Measurements from ENCODE around the gene TEX22.

The TEX22 gene

GRCh38 chr14:105422695-105423487, 24.6 kb downstream of the TEX22 start:
- DNase-seq: no peak

DNA sequence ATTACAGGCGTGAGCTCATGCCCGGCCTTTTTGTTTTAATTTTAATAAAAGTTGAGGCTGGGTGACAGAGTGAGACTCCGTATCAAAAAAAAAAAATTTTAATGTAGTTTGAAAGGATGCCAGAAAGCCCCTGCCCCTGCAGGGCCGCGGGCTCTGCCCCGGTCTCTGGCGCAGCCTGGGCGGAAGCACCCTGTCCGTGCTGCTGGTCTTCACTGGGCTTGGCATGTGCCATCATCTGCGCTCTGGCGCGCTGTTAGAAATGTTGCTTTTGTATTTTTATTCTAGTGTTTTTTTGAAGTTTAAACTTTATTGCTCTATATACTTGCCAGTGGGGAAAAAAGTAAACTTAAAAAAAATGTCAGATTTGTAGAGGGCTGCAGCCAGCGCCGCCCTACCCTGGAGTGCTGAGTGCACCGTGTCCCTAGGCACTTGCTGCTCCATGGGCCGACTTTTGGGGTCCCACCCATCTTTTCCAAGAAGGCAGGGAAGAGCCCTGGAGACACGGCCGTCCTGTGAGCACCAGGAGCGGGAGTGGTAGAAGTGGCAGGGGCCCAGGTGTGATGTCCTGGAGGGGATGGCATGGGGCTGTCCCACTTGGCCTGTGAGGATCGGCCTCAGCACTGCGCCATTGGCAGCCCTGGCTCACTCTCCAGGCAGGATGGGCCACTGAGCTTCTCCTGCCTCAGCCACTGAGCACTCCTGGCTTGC, 25.3 kb downstream of the TEX22 start:
- DNase-seq: no peak

DNA sequence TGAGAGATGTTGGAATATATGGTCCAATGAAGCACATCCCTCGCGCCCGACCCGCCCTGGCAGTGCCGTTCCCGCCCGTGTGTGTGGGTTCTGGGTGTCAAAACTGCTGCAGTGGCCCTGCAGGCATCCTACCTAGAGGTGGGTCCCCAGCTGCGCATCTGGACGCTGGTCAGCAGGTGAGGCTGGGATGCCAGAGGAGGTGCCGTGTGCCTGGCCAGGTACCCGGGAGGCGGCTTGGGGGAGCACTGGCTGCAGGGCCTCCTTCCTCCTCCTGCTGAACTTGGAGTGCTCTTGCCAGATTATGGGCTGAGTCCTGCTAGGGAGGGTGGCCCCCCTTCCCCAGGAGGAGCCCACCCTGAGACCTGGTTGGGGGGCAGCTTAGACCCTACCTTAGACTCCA, 26.5 kb downstream of the TEX22 start:
- no peak for DNase-seq

DNA sequence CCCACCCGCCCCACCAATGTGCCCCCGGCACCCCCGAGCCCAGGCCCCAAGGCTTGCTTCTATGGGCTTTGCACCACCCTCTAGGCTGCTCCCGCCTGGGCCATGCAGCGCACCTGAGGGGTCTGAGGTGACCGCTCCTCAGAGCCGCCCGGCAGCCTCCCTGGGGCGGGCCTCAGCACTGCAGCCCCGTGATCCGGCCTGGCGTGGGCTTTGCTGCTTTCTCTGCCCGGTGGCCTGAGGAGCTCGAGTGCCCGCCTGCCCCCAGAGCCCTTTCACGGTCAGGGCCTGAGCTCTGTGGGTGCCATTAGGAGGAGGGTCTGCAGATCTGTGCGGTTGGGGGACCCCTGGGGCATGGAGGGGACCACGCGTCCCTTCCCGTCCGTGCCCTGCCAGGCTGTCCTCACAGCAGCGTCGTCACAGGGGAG, 27.5 kb downstream of the TEX22 start:
- DNase-seq: no peak

DNA sequence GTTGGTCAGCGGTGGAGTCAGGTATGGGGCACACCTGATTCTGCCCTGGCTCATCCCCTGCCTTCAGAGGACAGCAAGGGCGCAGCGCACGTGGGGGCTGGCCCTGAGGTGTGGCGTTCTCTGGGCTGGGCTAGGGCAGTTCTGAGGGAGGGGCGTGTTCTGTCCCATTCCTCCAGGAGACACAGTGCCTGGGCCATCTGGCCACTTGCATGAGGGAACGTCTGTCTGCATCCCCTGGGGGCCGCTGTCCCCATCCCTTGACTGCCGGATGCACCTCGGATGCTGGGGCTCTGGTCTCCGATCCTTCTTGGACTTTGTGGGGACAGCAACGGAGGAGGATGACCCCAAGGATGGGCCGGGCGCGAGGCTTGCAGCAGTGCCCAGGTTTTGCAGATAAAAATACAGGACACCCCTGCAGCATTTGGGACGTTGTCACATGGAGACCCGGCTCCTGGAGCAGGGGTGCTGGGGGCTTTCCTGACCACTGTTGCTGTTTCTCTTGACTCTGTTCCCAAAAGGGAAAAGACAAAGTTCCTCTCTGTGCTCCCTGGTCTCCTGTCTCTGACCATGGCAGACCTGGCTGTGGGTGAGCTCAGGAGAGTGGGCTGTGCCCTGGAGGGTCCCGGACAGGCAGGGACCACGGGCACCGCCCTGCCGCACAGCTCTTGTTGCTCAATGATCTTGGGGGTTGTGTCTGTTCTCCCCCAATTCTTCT, 28.2 kb downstream of the TEX22 start:
- DNase-seq: no peak

DNA sequence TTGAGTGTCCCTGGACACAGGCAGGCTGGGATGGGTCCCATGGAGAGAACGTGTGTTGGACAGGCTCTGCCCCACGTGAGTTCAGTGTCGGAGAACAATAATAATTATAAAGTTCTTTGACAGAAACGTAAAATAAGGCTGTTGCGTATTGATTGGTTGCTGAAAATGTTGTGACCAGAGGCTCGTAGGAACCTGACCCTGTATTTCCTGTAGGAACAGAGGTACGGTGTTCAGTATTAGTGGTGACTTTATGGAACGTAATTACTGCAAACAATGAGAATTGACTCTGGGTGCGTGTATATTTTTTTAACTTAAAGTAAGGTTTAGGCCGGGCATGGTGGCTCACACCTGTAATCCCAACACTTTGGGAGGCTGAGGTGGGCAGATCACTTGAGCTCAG, 29.1 kb downstream of the TEX22 start:
- DNase-seq: no peak

DNA sequence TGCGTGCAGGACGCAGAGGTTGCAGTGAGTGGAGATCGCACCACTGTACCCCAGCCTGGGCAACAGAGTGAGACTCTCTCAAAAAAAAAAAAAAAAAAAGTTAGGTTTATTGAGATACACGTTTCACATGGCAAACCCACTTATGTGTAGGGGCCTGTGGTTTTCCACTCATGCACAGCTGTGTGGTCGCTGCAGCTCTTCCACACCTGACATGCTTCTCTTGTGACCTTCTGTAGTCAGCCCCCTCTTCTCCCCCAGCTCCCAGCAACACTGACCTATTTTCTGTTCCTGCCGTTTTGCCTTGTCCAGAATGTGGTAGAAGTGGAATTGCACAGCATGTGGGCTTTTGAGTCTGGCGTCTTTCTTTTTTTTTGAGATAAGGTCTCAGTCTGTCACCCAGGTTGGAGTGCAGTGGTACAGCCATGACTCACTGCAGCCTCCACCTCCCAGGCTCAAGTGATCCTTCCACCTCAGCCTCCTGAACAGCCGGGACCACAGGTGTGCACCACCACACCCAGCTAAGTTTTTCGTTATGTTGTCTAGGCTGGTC, 29.7 kb downstream of the TEX22 start:
- DNase-seq: no peak

GRCh38 chr14:105430042-105430441, 31.7 kb downstream of the TEX22 start:
- no peak for DNase-seq

GRCh38 chr14:105430565-105430964, 32.2 kb downstream of the TEX22 start:
- no peak for DNase-seq

- DNase-seq: no peak
These were observed 32.9 kb downstream of the TEX22 start for GRCh38 chr14:105431256-105431655.

GRCh38 chr14:105432657-105433056, 34.3 kb downstream of the TEX22 start:
- no peak for DNase-seq

DNA sequence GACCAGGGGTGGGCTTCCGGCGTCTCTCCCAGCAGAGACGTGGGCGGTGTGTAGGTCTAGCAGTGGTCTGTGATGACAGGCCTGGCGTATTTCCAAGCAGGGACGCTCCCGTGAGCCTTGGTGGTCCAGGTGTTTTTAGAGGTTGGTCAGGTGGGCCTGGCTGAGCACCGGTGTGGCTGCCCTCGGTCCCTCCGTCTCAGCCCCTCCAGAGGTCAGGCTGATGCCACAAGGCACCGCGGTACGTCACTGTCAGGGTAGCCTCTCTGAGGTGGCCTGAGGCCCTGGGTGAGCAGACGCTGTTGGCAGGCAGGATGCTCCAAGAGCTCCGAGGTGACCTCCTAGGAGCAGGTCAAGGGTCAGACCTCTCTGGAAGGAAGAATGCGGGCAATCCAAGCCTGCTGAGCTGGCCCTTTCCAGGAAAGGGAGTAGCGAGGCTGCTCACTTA, 34.8 kb downstream of the TEX22 start:
- DNase-seq: no peak

GRCh38 chr14:105436402-105436801, 38.1 kb downstream of the TEX22 start:
- DNase-seq: no peak

- DNase-seq: no peak
These were observed 38.8 kb downstream of the TEX22 start for GRCh38 chr14:105436891-105437722.

DNA sequence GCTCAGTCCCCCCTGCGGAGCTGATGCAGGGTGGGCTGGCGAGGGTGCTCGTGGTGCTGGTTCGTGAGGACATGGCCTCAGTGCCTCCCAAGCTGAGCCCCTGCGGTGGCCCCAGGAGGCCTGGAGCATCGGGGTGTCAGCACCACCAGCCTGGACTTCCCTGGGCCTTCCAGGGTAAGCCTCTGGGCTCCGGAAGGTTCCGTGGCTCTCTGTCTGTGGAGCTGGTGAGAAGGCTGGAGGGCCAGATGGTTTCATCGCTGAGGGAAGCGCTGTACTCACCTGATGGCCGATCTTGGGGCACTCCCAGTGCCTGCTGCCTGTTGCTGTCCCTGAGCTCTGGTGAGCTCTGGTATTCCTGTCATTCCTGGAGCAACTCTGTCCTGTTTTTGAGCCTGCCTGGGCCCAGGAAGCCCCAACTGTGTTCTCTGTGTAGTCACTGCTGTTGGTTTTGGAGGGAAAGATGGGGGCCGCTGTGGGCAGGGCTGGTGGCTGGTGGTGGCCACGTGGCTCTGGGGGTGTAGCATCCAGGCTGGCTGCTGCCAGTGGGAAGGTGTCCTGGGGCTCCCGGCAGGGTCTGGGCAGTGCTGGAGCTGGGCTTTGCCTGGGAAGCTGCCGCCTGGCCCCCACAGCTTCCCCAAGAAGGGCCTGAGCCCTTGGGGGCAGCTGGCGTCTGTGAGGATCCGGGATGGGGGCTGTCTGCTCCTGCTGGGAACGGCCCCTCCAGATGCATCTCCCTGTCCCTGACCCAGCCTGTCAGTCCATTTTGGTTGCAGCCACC, 39.6 kb downstream of the TEX22 start:
- no peak for DNase-seq

DNA sequence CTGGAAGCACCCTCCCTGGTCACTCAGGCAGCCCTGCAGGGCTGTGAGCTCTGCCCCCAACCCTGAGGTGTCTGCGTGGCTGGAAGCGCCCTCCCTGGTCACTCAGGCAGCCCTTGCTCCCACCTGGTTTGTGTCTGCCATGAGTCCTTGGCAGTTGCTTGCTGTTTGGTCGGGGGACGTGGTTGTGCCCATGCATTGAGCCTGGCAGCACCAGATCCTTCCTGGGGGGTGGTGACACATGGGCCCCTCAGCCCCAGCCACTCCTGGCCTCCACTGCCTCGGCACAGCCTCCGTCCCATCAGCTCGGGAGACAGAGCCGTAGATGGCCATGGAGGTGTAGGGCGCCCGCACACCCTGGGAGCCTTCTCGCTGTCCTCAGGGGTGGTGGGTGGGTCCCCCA, 40.8 kb downstream of the TEX22 start:
- DNase-seq: no peak

DNA sequence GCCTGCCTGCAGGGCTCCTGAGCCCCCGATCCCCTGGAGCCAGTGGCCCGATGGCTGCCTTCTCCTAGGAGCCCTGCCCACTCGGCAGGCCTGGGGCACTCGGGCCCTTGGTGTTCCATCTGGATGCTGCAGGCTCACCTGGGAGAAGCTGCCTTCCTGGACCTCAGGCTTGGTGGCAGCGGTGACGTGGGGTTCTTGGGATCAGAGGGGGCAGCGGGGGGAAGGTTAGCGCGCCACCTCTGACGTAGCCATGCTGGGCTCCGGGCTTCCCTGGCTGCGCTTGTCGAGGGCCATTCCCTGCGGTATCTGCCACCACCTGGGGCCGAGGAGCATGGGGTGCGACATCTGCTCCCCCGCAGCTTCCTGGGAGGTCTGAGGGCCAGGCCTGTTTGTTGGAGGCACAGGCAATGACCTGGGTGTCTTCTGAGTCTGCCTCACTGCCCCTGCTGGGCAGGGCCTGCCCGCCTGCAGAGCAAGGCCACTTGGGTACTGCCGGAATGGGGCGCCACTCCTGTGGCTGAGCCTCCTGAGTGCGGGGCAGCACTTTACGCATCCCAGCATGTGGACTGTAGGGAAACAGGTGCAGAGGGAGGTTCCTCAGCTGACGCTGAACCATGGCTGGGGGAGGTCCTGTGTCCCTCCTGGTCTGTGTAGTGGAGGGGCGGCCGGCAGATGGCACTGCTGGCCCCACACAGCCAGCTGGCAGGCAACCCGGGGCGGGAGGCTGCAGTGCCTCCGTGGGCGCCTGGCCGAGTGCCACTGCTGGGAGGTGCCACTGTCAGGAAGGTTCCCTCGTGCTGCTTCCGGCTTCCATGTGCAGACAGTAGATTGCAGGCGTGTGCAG, 41.6 kb downstream of the TEX22 start:
- no peak for DNase-seq

DNA sequence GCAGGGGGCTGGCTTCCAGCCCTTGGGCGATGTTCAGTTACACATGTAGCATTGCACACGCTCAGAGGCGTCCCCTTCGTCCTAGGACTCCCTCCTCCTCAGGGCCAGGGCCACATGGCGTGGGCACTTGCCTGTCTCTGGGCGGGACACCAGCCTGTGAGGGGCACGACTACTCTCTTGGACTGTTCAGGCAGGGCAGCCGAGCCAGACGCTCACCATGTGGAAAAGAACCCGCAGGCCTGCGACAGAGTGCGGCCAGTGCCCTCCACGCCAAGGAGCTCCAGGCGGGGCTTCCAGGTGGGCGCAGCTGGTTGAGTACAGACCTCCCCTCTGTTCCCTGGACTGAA, 42.2 kb downstream of the TEX22 start:
- no peak for DNase-seq

- DNase-seq: no peak
These were observed 42.7 kb downstream of the TEX22 start for GRCh38 chr14:105440992-105441391.

- no peak for DNase-seq
These were observed 43.8 kb downstream of the TEX22 start for GRCh38 chr14:105442125-105442524.

DNA sequence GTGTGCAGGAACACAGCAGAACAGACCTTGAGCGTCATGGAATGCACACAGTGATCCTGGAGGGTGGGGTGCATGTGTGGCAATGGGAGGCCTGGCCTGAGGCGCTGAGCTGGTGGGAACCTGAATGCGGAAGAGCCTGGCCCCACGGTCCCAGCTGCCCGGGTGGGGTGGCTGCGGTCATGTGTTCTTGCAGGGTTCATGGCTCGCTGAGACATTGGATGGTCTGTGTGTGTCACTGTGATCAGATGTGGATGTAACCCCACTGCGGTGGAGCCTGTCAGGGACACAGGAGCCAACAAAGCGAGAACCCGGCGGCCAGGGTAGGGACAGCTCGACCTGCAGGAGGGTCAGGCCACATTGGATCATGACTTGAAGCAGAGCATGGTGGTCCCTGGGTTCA, 44.5 kb downstream of the TEX22 start:
- DNase-seq: no peak
